ENCODE data around the gene PHF3.

GRCh38 chr6:63637865-63638445, 2.4 kb downstream of the PHF3 start:
- TF ChIP-seq POLR2AphosphoS5 (IDR thresholded peaks at IDR 0.05; ENCODE audit: low read depth) (no peak), STAT1 (IDR thresholded peaks at IDR 0.05; ENCODE audit: unreplicated experiment) (no peak), NANOG (IDR thresholded peaks at IDR 0.05; ENCODE audit: borderline replicate concordance) (no peak)
- TF ChIP-seq, protein P1, sequence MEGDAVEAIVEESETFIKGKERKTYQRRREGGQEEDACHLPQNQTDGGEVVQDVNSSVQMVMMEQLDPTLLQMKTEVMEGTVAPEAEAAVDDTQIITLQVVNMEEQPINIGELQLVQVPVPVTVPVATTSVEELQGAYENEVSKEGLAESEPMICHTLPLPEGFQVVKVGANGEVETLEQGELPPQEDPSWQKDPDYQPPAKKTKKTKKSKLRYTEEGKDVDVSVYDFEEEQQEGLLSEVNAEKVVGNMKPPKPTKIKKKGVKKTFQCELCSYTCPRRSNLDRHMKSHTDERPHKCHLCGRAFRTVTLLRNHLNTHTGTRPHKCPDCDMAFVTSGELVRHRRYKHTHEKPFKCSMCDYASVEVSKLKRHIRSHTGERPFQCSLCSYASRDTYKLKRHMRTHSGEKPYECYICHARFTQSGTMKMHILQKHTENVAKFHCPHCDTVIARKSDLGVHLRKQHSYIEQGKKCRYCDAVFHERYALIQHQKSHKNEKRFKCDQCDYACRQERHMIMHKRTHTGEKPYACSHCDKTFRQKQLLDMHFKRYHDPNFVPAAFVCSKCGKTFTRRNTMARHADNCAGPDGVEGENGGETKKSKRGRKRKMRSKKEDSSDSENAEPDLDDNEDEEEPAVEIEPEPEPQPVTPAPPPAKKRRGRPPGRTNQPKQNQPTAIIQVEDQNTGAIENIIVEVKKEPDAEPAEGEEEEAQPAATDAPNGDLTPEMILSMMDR (conservative IDR thresholded peaks at IDR 0.05; ENCODE audit: low read depth in 2 of 2), result no peak
